Liver (tissue), 9 donors: ENCODE results near the gene GRID2IP. TPM values are rescaled to one million over a fixed set of nuclear protein-coding genes. Genes with fewer than 3 reads are reported as not detected.

ENCODE experiments used
- DNase-seq: peaks from one replicate; pipeline ENCODE4 v3.0.0-alpha.2; 2017; ENCODE audit warnings: low spot score
- H3K27ac ChIP-seq, 2 donors: one replicate each; pipeline ENCODE4 v1.7.0; 2013; ENCODE audit warnings: inconsistent platforms in 2 of 2, low read length in 2 of 2, control low read depth in 1 of 2, low read depth in 1 of 2, mild to moderate bottlenecking in 1 of 2
- H3K27me3 ChIP-seq, 4 donors: one replicate each; pipeline versions ENCODE4 v1.6.1 to v1.7.0; 2013; ENCODE audit warnings: low read length in 3 of 4, inconsistent platforms in 1 of 4, mild to moderate bottlenecking in 1 of 4, moderate library complexity in 1 of 4; ENCODE audit not compliant: control insufficient read depth in 4 of 4, insufficient read depth in 4 of 4
- H3K36me3 ChIP-seq, 4 donors: one replicate each; pipeline versions ENCODE4 v1.6.1 to v1.7.0; 2013; ENCODE audit warnings: low read length in 3 of 4, mild to moderate bottlenecking in 3 of 4, low read depth in 1 of 4, moderate library complexity in 1 of 4; ENCODE audit not compliant: control insufficient read depth in 4 of 4, insufficient read depth in 3 of 4
- H3K4me1 ChIP-seq, 4 donors: one replicate each; pipeline versions ENCODE4 v1.6.1 to v1.7.0; 2013; ENCODE audit warnings: low read length in 3 of 4, mild to moderate bottlenecking in 3 of 4, moderate library complexity in 1 of 4; ENCODE audit not compliant: control insufficient read depth in 4 of 4, insufficient read depth in 4 of 4
- H3K4me3 ChIP-seq, 3 donors: one replicate each; pipeline versions ENCODE4 v1.6.1 to v1.7.0; 2013; ENCODE audit warnings: low read length in 3 of 3, control low read depth in 1 of 3, low read depth in 1 of 3, mild to moderate bottlenecking in 1 of 3
- H3K9ac ChIP-seq, 2 donors: one replicate each; pipeline ENCODE4 v1.7.0; 2013; ENCODE audit warnings: low read length in 2 of 2, mild to moderate bottlenecking in 2 of 2, moderate library complexity in 2 of 2, control low read depth in 1 of 2, low read depth in 1 of 2
- H3K9me3 ChIP-seq, 4 donors: one replicate each; pipeline versions ENCODE4 v1.6.1 to v1.7.0; 2013; ENCODE audit warnings: low read length in 3 of 4; ENCODE audit not compliant: control insufficient read depth in 4 of 4
- ATF3 ChIP-seq: IDR thresholded peaks from 2 replicates; pipeline ENCODE4 v1.6.1; 2016; ENCODE audit warnings: antibody characterized with exemption
- CTCF ChIP-seq: fragments of 150-350 bp; IDR thresholded peaks from 2 replicates; pipeline ENCODE4 v1.5.1; 2017; ENCODE audit warnings: improper control_type of control experiment, low read depth, low read length; ENCODE audit not compliant: missing input control
- FOXA1 ChIP-seq: IDR thresholded peaks from 2 replicates; pipeline ENCODE4 v1.6.1; 2016; ENCODE audit warnings: antibody characterized with exemption
- FOXA2 ChIP-seq: IDR thresholded peaks from 2 replicates; pipeline ENCODE4 v1.6.1; 2016; ENCODE audit warnings: antibody characterized with exemption
- HNF4G ChIP-seq: IDR thresholded peaks from 2 replicates; pipeline ENCODE4 v1.6.1; 2016; ENCODE audit warnings: antibody characterized with exemption
- JUND ChIP-seq, 2 donors: IDR thresholded peaks; 2 replicates each; pipeline ENCODE4 v1.6.1; 2016; ENCODE audit warnings: antibody characterized with exemption in 2 of 2
- RAD21 ChIP-seq, 2 donors: IDR thresholded peaks; 2 replicates each; pipeline ENCODE4 v1.6.1; 2016; ENCODE audit warnings: antibody characterized with exemption in 2 of 2, mild to moderate bottlenecking in 2 of 2
- REST ChIP-seq: IDR thresholded peaks from 2 replicates; pipeline ENCODE4 v1.6.1; 2016; ENCODE audit warnings: antibody characterized with exemption, mild to moderate bottlenecking
- TAF1 ChIP-seq: conservative IDR thresholded peaks from 2 replicates; pipeline ENCODE4 v1.6.1; 2016; ENCODE audit warnings: antibody characterized with exemption, mild to moderate bottlenecking
- ZBTB33 ChIP-seq: IDR thresholded peaks from 2 replicates; pipeline ENCODE4 v1.6.1; 2016; ENCODE audit warnings: antibody characterized with exemption
- WGBS: extraction: QIAGEN DNeasy Blood & Tissue Kit; methylation state at CpG from one replicate; pipeline ENCODE4 v1.1.7; 2013; 5-methylcytosine and 5-hydroxymethylcytosine counted together
- polyA plus RNA-seq, 2 donors: library from polyadenylated mRNA; stranded (reverse) in 1 of 2; unstranded in 1 of 2; fragments of 200-250 nt in 1 of 2; fragments of >200 nt in 1 of 2; fragmentation: Nextera tagmentation in 1 of 2; extraction: Ambion mirVana in 1 of 2; gene quantifications; one replicate each; pipeline versions ENCODE4 v1.2.1 to v1.2.3, GENCODE V29; 2013 to 2015
- total RNA-seq, 2 donors: library from RNA; depleted of rRNA; stranded (reverse); fragments of >200 nt; gene quantifications; one replicate each; pipeline ENCODE4 v1.2.3, GENCODE V29; 2014
- donor health status: healthy.
- donor health status: healthy.
- donor health status: healthy.
- donor health status: healthy.
- donor health status: healthy.

Gene GRID2IP
- total and polyA plus RNA-seq, 4 donors = 0.05 to 0.08 TPM; not detected in 2

GRCh38 chr7:6559896-6560295 lies 8.6 kb upstream of the GRID2IP start:
- Histone ChIP-seq H3K36me3 (no peaks in the 10 kb centered on the region), H3K9me3 (no peaks in the 10 kb centered on the region)
- TF ChIP-seq FOXA2 = no peak
- TF ChIP-seq ATF3 = no peak
- TF ChIP-seq FOXA1 = no peak
- no peak for TF ChIP-seq CTCF
- no peak for TF ChIP-seq JUND (IDR thresholded peaks at IDR 0.05)
- TF ChIP-seq REST = no peak
- no peak for TF ChIP-seq HNF4G

GRCh38 chr7:6558837-6559236 lies 7.6 kb upstream of the GRID2IP start:
- H3K9me3 ChIP-seq = no peaks in the 10 kb centered on the region
- TF ChIP-seq FOXA1 = no peak
- no peak for TF ChIP-seq HNF4G
- TF ChIP-seq REST = no peak
- no peak for TF ChIP-seq TAF1
- TF ChIP-seq RAD21 (IDR thresholded peaks at IDR 0.05) = peak; percentile 22 to 52
- TF ChIP-seq CTCF = peak; percentile 24
- no peak for TF ChIP-seq ZBTB33
- no peaks in the 10 kb centered on the region for H3K27me3 ChIP-seq
- DNase-seq = no peak
- 52% methylated on average over 6 of the region's 6 CpGs for WGBS
- peaks cover 0 to 2% (median 0%) of the 10 kb centered on the region in 4 donors for H3K4me1 ChIP-seq
- H3K9ac ChIP-seq = no peak overlapping the region
- H3K36me3 ChIP-seq = no peaks in the 10 kb centered on the region
- H3K4me3 ChIP-seq = no peak overlapping the region
- no peak overlapping the region for H3K27ac ChIP-seq

More at GRCh38 chr7:6559896-6560295, 8.6 kb upstream of the GRID2IP start:
- WGBS = 40% methylated on average over 3 of the region's 3 CpGs
- Histone ChIP-seq H3K27ac (no peak overlapping the region), H3K27me3 (no peaks in the 10 kb centered on the region), H3K4me1 (peaks cover 0 to 2% (median 0%) of the 10 kb centered on the region in 4 donors), H3K9ac (no peak overlapping the region), H3K4me3 (no peak overlapping the region)
- DNase-seq = no peak
